K562 (cell line): ENCODE results near the gene TRAF3IP3. TPM values are rescaled to one million over a fixed set of nuclear protein-coding genes. Genes with fewer than 3 reads are reported as not detected.

Source experiments
- ARID1B ChIP-seq: fragments of 450-650 bp; IDR thresholded peaks from 2 replicates; pipeline ENCODE4 v1.6.1; 2016; ENCODE audit warnings: antibody characterized with exemption, mild to moderate bottlenecking, inconsistent platforms
- DNMT1 ChIP-seq: fragments of 450-650 bp; IDR thresholded peaks from 2 replicates; pipeline ENCODE4 v1.6.1; 2016; ENCODE audit warnings: antibody characterized with exemption, mild to moderate bottlenecking
- ETV5 ChIP-seq: sonication (generic); formaldehyde crosslinking; IDR thresholded peaks from 2 replicates; pipeline ENCODE4 v1.4.0; 2020; ENCODE audit warnings: low read depth, mild to moderate bottlenecking, missing genetic modification reagents
- FIP1L1 ChIP-seq: fragments of 200-400 bp; formaldehyde crosslinking; IDR thresholded peaks from 2 replicates; pipeline ENCODE4 v1.6.1; 2018; ENCODE audit warnings: mild to moderate bottlenecking, low read depth, low read length; ENCODE audit not compliant: poor library complexity, severe bottlenecking
- HOXB6 ChIP-seq: fragments of 250-450 bp; sonication (Bioruptor Pico); IDR thresholded peaks from 2 replicates; pipeline ENCODE4 v1.5.1; 2022; ENCODE audit warnings: mild to moderate bottlenecking, borderline replicate concordance
- HSF4 ChIP-seq: fragments of 250-450 bp; sonication (Bioruptor Pico); IDR thresholded peaks from 2 replicates; pipeline ENCODE4 v2.1.2; 2022; ENCODE audit warnings: mild to moderate bottlenecking, moderate library complexity, borderline replicate concordance
- KLF1 ChIP-seq: fragments of 450-650 bp; IDR thresholded peaks from 2 replicates; pipeline ENCODE4 v1.6.1; 2016; ENCODE audit warnings: missing genetic modification characterization, missing compliant biosample characterization
- MEF2A ChIP-seq: IDR thresholded peaks from 2 replicates; pipeline ENCODE4 v1.6.1; 2011; ENCODE audit warnings: low read depth, mild to moderate bottlenecking, low read length, moderate library complexity; ENCODE audit not compliant: control insufficient read depth
- PCBP2 ChIP-seq: fragments of 200-400 bp; formaldehyde crosslinking; IDR thresholded peaks from 2 replicates; pipeline ENCODE4 v1.6.1; 2018; ENCODE audit warnings: low read length, low read depth, mild to moderate bottlenecking, moderate library complexity; ENCODE audit not compliant: poor library complexity, severe bottlenecking
- RCOR1 ChIP-seq, 2 experiments: IDR thresholded peaks; 2 replicates each; pipeline ENCODE4 v1.6.1; 2012; ENCODE audit warnings: low read depth in 2 of 2, low read length in 2 of 2, borderline replicate concordance in 1 of 2, improper control_type of control experiment in 1 of 2
- SMARCC2 ChIP-seq: fragments of 450-650 bp; IDR thresholded peaks from 2 replicates; pipeline ENCODE4 v1.6.1; 2017; ENCODE audit warnings: antibody characterized with exemption, moderate library complexity, mild to moderate bottlenecking, low read depth
- ZEB2 ChIP-seq: fragments of 450-650 bp; IDR thresholded peaks from 2 replicates; pipeline ENCODE4 v1.6.1; 2016
- ZNF12 ChIP-seq: sonication (generic); formaldehyde crosslinking; IDR thresholded peaks from 2 replicates; pipeline ENCODE4 v1.4.0; 2020; ENCODE audit warnings: mild to moderate bottlenecking, missing genetic modification reagents
- ZNF583 ChIP-seq: fragments of 250-450 bp; sonication (Bioruptor Pico); IDR thresholded peaks from 2 replicates; pipeline ENCODE4 v1.4.0; 2020
- ZNF75A ChIP-seq: fragments of 450-650 bp; formaldehyde crosslinking; IDR thresholded peaks from 2 replicates; pipeline ENCODE4 v1.4.0; 2020; ENCODE audit warnings: mild to moderate bottlenecking
- polyA plus RNA-seq, 8 experiments: library from polyadenylated mRNA; depleted of rRNA in 4 of 8; stranded (reverse) in 5 of 8; unstranded in 3 of 8; fragments of >200 nt; fragmentation: Nextera tagmentation in 2 of 8; fragmentation: Illumina TruSeq in 1 of 8; extraction: Ambion mirVana in 2 of 8; extraction: Trizol in 1 of 8; gene quantifications; 2 replicates each; pipeline versions ENCODE4 v1.2.1 to v1.2.3, GENCODE V29; 2011 to 2014; ENCODE audit warnings: inconsistent platforms in 1 of 8, missing spikeins in 1 of 8
- total RNA-seq, 7 experiments: library from RNA; depleted of rRNA in 6 of 7; stranded (reverse); fragments of >200 nt in 6 of 7; fragmentation: Illumina TruSeq in 2 of 7; extraction: Trizol in 2 of 7; gene quantifications; 2 replicates each; pipeline versions ENCODE4 v1.2.1 to v1.2.3, GENCODE V29; 2011 to 2021; ENCODE audit warnings: low replicate concordance in 1 of 7
- TF ChIP-seq, protein P1 (sequence below): fragments of 250-450 bp; sonication (Bioruptor Pico); IDR thresholded peaks from 2 replicates; pipeline ENCODE4 v1.4.0; 2020; ENCODE audit warnings: borderline replicate concordance
- TF ChIP-seq, protein P2 (sequence below): fragments of 450-650 bp; IDR thresholded peaks from 2 replicates; pipeline ENCODE4 v1.6.1; 2016; ENCODE audit warnings: low read depth, mild to moderate bottlenecking, moderate library complexity
- TF ChIP-seq, protein P3 (sequence below), 2 experiments: fragments of 450-650 bp in 1 of 2; sonication (generic) in 1 of 2; formaldehyde crosslinking in 1 of 2; IDR thresholded peaks in 1 of 2; conservative IDR thresholded peaks in 1 of 2; 2 replicates each; pipeline versions ENCODE4 v1.6.1 to v1.8.1; 2016 to 2023; ENCODE audit warnings: mild to moderate bottlenecking in 2 of 2, moderate library complexity in 2 of 2, inconsistent platforms in 1 of 2, missing genetic modification reagents in 1 of 2
- TF ChIP-seq, protein P4 (sequence below), 2 experiments: fragments of 200-800 bp in 1 of 2; sonication (Bioruptor generic) in 1 of 2; sonication (generic) in 1 of 2; formaldehyde crosslinking in 1 of 2; IDR thresholded peaks in 1 of 2; conservative IDR thresholded peaks in 1 of 2; 2 replicates each; pipeline versions ENCODE4 v1.5.0 to v1.6.1; 2016 to 2020; ENCODE audit warnings: missing compliant biosample characterization in 1 of 2, missing genetic modification characterization in 1 of 2, missing genetic modification reagents in 1 of 2

TRAF3IP3 gene
- total and polyA plus RNA-seq, 9 of the 15 experiments (the other 6 are each of a cell fraction or from before 2014, with no cell fraction given) = 0.06 to 1.1 (median 0.31) TPM

DNA sequence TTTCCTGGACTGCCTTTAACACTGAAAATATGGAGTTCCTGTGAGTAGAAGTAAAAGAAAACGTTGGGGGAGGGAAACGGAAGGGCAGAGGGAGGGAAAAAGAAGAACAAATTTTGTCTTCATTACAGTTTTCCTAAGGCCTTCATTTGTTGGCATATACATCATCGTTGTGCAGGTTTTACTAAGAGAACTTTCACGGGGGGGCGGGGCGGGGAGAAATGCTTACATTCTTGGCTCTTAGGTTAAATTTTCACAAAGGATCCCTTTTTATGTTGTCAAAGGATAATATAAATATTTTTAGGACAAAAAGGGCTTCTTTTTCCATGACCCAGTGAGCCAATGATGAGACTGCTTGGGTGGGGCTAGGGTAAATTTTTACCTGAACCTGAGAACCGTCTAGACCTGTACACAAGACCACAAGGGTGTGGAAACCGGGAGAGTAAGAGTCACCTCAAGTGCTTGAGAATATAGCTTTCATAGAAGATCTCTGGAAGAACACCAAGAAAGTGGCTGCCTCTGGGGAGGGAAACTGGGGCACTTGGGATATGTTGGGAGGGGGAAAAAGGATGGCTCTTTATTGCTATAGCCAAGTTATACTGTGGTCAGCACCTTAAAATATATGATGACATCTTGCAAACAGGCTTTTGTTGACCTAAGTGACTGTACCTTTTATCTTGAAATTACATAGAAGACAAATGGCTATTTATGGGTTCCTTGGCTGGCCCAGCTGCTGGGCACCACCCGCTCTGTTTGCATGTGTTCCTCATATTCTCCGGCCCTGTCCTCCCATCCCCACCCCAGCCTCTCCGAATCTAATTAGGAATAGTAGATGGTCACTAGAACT lies 70.0 kb downstream of the TRAF3IP3 start (continued):
- TF ChIP-seq ETV5 (CRISPR knock-in tag) = no peak
- no peak for TF ChIP-seq SMARCC2
- TF ChIP-seq ZNF75A = no peak
- TF ChIP-seq HOXB6 (CRISPR knock-in tag) = no peak
- no peak for TF ChIP-seq HSF4
- TF ChIP-seq, protein P1, sequence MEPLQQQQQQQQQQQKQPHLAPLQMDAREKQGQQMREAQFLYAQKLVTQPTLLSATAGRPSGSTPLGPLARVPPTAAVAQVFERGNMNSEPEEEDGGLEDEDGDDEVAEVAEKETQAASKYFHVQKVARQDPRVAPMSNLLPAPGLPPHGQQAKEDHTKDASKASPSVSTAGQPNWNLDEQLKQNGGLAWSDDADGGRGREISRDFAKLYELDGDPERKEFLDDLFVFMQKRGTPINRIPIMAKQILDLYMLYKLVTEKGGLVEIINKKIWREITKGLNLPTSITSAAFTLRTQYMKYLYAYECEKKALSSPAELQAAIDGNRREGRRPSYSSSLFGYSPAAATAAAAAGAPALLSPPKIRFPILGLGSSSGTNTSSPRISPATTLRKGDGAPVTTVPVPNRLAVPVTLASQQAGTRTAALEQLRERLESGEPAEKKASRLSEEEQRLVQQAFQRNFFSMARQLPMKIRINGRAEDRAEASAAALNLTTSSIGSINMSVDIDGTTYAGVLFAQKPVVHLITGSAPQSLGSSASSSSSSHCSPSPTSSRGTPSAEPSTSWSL (CRISPR knock-in tag) = no peak
- TF ChIP-seq ARID1B = peak; percentile 66
- TF ChIP-seq ZNF583 (CRISPR knock-in tag) = no peak
- no peak for TF ChIP-seq RCOR1 (IDR thresholded peaks at IDR 0.05; ENCODE audit: borderline replicate concordance in 1 of 2, low read depth in 2 of 2, low read length in 2 of 2)
- no peak for TF ChIP-seq PCBP2
- TF ChIP-seq ZNF12 (CRISPR knock-in tag) = no peak
- TF ChIP-seq, protein P2, sequence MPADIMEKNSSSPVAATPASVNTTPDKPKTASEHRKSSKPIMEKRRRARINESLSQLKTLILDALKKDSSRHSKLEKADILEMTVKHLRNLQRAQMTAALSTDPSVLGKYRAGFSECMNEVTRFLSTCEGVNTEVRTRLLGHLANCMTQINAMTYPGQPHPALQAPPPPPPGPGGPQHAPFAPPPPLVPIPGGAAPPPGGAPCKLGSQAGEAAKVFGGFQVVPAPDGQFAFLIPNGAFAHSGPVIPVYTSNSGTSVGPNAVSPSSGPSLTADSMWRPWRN = no peak
- peak; percentile 79; the same call in 1 of the 2 replicates for TF ChIP-seq MEF2A
- TF ChIP-seq FIP1L1 = no peak
- TF ChIP-seq, protein P3, sequence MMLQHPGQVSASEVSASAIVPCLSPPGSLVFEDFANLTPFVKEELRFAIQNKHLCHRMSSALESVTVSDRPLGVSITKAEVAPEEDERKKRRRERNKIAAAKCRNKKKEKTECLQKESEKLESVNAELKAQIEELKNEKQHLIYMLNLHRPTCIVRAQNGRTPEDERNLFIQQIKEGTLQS (IDR thresholded peaks at IDR 0.05) = peak; percentile 77
- TF ChIP-seq, protein P3 (CRISPR knock-in tag; conservative IDR thresholded peaks at IDR 0.05) = no peak
- TF ChIP-seq DNMT1 = no peak
- 0 out of 2 replicates have a peak, but pooled peaks have one; percentile 33 for TF ChIP-seq ZEB2
- TF ChIP-seq KLF1 (tag) = no peak
- TF ChIP-seq, protein P4, sequence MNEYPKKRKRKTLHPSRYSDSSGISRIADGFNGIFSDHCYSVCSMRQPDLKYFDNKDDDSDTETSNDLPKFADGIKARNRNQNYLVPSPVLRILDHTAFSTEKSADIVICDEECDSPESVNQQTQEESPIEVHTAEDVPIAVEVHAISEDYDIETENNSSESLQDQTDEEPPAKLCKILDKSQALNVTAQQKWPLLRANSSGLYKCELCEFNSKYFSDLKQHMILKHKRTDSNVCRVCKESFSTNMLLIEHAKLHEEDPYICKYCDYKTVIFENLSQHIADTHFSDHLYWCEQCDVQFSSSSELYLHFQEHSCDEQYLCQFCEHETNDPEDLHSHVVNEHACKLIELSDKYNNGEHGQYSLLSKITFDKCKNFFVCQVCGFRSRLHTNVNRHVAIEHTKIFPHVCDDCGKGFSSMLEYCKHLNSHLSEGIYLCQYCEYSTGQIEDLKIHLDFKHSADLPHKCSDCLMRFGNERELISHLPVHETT (CRISPR knock-in tag; conservative IDR thresholded peaks at IDR 0.05 in 1 of 2, IDR thresholded peaks at IDR 0.05 in 1 of 2) = no peak
